Gastrocnemius medialis (tissue), 4 donors: ENCODE results near the gene GNAZ. TPM values are rescaled to one million over a fixed set of nuclear protein-coding genes. Genes with fewer than 3 reads are reported as not detected.

ENCODE experiments used
- ATAC-seq, 2 donors: fragments of 150-250 bp; one replicate each; pipeline ENCODE4 v1.9.1; 2016
- DNase-seq, 2 donors: peaks; one replicate each; pipeline ENCODE4 v3.0.0-alpha.2; 2019
- H3K27ac ChIP-seq, 4 donors: fragments of 200-600 bp; sonication (generic); 1 replicate in 1 of 4; 2 replicates in 3 of 4; pipeline ENCODE4 v1.5.1; 2016 to 2018; ENCODE audit warnings: mild to moderate bottlenecking in 2 of 4, moderate library complexity in 1 of 4
- H3K27me3 ChIP-seq, 3 donors: fragments of 200-600 bp; sonication (generic) in 2 of 3; 1 replicate in 1 of 3; 2 replicates in 2 of 3; pipeline versions ENCODE4 v1.5.1 to v1.6.0; 2016 to 2019; ENCODE audit warnings: mild to moderate bottlenecking in 1 of 3, moderate library complexity in 1 of 3
- H3K36me3 ChIP-seq, 2 donors: fragments of 200-600 bp; sonication (generic) in 1 of 2; one replicate each; pipeline ENCODE4 v1.5.1; 2017 to 2018
- H3K4me1 ChIP-seq, 2 donors: fragments of 200-600 bp; sonication (generic) in 1 of 2; one replicate each; pipeline ENCODE4 v1.5.1; 2016 to 2017; ENCODE audit warnings: mild to moderate bottlenecking in 2 of 2
- H3K4me3 ChIP-seq, 4 donors: fragments of 200-600 bp; sonication (generic) in 3 of 4; 1 replicate in 1 of 4; 2 replicates in 3 of 4; pipeline ENCODE4 v1.5.1; 2016 to 2019; ENCODE audit warnings: mild to moderate bottlenecking in 2 of 4
- H3K9me3 ChIP-seq, 3 donors: fragments of 200-600 bp; sonication (generic) in 2 of 3; 1 replicate in 1 of 3; 2 replicates in 2 of 3; pipeline ENCODE4 v1.5.1; 2016 to 2019
- CTCF ChIP-seq, 5 experiments: fragments of 450-650 bp in 3 of 5; fragments of 200-600 bp in 2 of 5; sonication (generic) in 2 of 5; IDR thresholded peaks in 4 of 5; conservative IDR thresholded peaks in 1 of 5; 1 replicate in 4 of 5; 2 replicates in 1 of 5; pipeline ENCODE4 v1.5.1; 2016 to 2019; ENCODE audit warnings: antibody characterized with exemption in 5 of 5, mild to moderate bottlenecking in 3 of 5, moderate library complexity in 3 of 5
- POLR2A ChIP-seq, 2 donors: fragments of 450-650 bp; IDR thresholded peaks; one replicate each; pipeline ENCODE4 v1.6.1; 2017; ENCODE audit warnings: antibody characterized with exemption in 2 of 2, mild to moderate bottlenecking in 2 of 2, moderate library complexity in 2 of 2
- in situ Hi-C, 4 donors: fragments of 200-750 bp; cut with MboI; loops; one replicate each; pipeline versions ENCODE4 v1.15.0 to v1.8.0; 2017; ENCODE audit warnings: low sequenced_read_pairs in 4 of 4
- intact Hi-C: fragments of 100-400 bp; cut with DNase I; formaldehyde crosslinking; loops from one replicate; pipeline ENCODE4 v1.15.1; 2023; ENCODE audit warnings: low total_unique reads
- total RNA-seq, 4 donors: library from RNA; depleted of rRNA; stranded (reverse); fragments of >200 nt; gene quantifications; one replicate each; pipeline versions ENCODE4 v1.1.0 to v1.2.3, GENCODE V29; 2016

Gene GNAZ
- total RNA-seq, 4 donors from 2014 or later: 0.92 to 3.1 (median 2.6) TPM

- intact Hi-C loops (no loop called here), in situ Hi-C loops (loop anchor here in 2 of 4 donors (10.0 kb wide), 2 partner anchors 159 to 269 kb away; no protein-coding TSS in a partner anchor)
- TF ChIP-seq CTCF (IDR thresholded peaks at IDR 0.05 in 4 of 5, conservative IDR thresholded peaks at IDR 0.05 in 1 of 5) (no peak), POLR2A (IDR thresholded peaks at IDR 0.05) (no peak)
- Histone ChIP-seq H3K9me3 (no peaks in the 10 kb centered on the region), H3K36me3 (no peaks in the 10 kb centered on the region), H3K4me3 (no peak overlapping the region), H3K27ac (no peak overlapping the region), H3K4me1 (peaks cover 0 to 3% of the 10 kb centered on the region in 2 donors), H3K27me3 (no peaks in the 10 kb centered on the region)
- DNase-seq (no peak), ATAC-seq (no peak)
Observed at GRCh38 chr22:23123804-23124254, 53.5 kb downstream of the GNAZ start.

DNA sequence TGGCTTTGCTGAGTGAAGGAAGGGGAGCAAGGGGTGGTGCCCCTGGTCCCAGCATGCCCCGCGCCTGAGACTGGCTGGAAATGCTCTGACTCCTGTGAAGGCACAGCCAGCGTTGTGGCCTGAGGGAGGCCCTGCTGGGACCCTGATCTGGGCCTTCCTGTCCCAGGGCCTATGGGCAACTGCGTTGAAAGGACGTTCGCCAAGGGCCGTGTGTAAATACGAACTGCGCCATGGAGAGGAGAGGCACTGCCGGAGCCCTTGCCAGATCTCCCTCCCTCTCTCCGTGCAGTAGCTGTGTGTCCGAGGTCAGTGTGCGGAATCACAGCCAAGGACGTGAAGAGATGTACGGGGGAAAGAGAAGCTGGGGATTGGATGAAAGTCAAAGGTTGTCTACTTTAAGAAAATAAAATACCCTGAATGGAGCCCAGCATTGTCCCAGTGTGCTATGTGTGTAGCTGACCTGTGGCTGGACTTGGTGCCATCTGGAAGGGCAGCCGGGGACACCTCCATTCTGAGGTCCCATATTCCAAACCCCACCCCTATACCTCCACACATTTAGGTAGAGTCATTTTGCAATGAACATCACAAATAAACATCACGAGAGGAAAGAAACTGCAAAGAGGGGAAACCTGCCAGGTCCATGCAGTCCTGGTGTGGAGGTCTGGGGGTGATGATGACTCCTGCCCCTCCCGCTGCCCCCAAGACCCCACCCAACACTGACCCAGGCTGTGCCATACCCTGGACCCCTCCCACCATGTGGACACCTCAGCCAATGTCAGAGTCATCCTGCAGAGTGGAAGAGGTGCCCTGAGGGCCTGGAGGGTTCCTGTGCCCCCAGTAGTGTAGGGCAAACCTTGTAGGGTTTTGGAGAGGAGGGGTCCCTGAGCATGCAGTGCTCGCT, 54.5 kb downstream of the GNAZ start:
- intact Hi-C loops: no loop called here
- Histone ChIP-seq H3K4me1 (peaks cover 0 to 3% of the 10 kb centered on the region in 2 donors), H3K27ac (no peak overlapping the region), H3K4me3 (no peak overlapping the region), H3K27me3 (no peaks in the 10 kb centered on the region), H3K36me3 (no peaks in the 10 kb centered on the region), H3K9me3 (no peaks in the 10 kb centered on the region)
- no peak for TF ChIP-seq CTCF (IDR thresholded peaks at IDR 0.05 in 4 of 5, conservative IDR thresholded peaks at IDR 0.05 in 1 of 5)
- no peak for TF ChIP-seq POLR2A (IDR thresholded peaks at IDR 0.05)
- ATAC-seq (no peak), DNase-seq (no peak)
- in situ Hi-C loops: loop anchor here (5.0 to 25.0 kb wide), 5 partner anchors 160 to 663 kb away; no protein-coding TSS in a partner anchor

- no peak overlapping the region for H3K4me3 ChIP-seq
- peaks cover 0 to 3% of the 10 kb centered on the region in 2 donors for H3K4me1 ChIP-seq
- H3K9me3 ChIP-seq: no peaks in the 10 kb centered on the region
- TF ChIP-seq POLR2A (IDR thresholded peaks at IDR 0.05) (no peak), CTCF (IDR thresholded peaks at IDR 0.05 in 4 of 5, conservative IDR thresholded peaks at IDR 0.05 in 1 of 5) (no peak)
- in situ Hi-C loops: loop anchor here (5.0 to 25.0 kb wide), 5 partner anchors 161 to 663 kb away; no protein-coding TSS in a partner anchor
- DNase-seq (no peak), ATAC-seq (no peak)
- no peaks in the 10 kb centered on the region for H3K36me3 ChIP-seq
- no peaks in the 10 kb centered on the region for H3K27me3 ChIP-seq
- intact Hi-C loops: no loop called here
- no peak overlapping the region for H3K27ac ChIP-seq
Observed at GRCh38 chr22:23125512-23126103, 55.3 kb downstream of the GNAZ start.

DNA sequence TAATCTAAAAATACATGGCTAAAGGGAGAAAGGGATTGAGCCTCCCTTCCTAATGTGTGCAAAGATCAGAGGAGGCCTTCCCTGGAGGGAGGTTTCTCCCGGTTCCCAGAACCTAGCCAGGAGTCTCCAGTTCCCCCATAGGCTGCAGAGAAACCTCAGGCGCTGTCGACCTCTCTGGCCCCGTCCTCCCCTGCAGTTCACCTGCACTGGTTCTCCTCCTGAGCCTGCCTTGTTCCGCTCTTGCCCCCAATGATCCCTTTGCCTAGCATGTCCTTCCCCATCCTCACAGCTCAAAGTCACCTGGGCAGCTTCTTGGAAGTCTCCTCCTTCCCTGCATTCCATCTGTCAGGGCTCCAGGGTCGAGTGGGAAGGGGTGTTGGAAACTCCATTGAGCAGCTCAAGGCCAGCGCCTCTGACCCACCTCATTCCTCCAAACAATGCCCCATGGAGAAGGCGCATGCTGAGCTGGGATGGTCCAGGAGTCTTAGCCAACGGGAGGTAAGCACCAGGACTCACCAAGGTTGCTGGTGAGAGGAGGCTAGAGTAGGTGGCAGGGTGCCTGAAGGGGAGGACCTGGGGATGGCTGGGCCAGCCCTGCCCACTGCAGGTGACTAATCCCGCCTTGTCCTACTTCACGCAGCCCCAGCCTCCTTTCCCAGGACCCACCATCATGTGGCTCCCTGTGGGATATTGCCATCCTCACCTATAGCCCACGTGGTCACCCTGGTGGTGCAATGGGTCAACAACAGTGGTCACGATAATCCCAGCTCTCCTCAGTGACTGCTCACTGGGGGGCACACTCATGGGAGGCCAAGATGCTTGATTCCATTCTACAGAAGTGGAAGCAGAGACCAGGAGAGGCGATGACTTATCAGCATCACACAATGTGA, 56.1 kb downstream of the GNAZ start:
- no peak for TF ChIP-seq CTCF (IDR thresholded peaks at IDR 0.05 in 4 of 5, conservative IDR thresholded peaks at IDR 0.05 in 1 of 5)
- no peak for TF ChIP-seq POLR2A (IDR thresholded peaks at IDR 0.05)
- Histone ChIP-seq H3K36me3 (no peaks in the 10 kb centered on the region), H3K27me3 (no peaks in the 10 kb centered on the region), H3K4me3 (no peak overlapping the region), H3K4me1 (peaks cover 0 to 3% of the 10 kb centered on the region in 2 donors), H3K27ac (no peak overlapping the region), H3K9me3 (no peaks in the 10 kb centered on the region)
- intact Hi-C loops: no loop called here
- DNase-seq: no peak
- no peak for ATAC-seq
- in situ Hi-C loops: loop anchor here (5.0 to 25.0 kb wide), 5 partner anchors 162 to 664 kb away; no protein-coding TSS in a partner anchor
